ENCODE data around the gene CTNND2. TPM values are rescaled to one million over a fixed set of nuclear protein-coding genes. Genes with fewer than 3 reads are reported as not detected.
"Not testable (repeated sequence)": the region's sequence is repeated elsewhere in the genome, so short reads cannot be mapped to it uniquely, and the experiment has no call there.

The CTNND2 gene
- total RNA-seq, 2 donors from 2014 or later, result not detected

DNA sequence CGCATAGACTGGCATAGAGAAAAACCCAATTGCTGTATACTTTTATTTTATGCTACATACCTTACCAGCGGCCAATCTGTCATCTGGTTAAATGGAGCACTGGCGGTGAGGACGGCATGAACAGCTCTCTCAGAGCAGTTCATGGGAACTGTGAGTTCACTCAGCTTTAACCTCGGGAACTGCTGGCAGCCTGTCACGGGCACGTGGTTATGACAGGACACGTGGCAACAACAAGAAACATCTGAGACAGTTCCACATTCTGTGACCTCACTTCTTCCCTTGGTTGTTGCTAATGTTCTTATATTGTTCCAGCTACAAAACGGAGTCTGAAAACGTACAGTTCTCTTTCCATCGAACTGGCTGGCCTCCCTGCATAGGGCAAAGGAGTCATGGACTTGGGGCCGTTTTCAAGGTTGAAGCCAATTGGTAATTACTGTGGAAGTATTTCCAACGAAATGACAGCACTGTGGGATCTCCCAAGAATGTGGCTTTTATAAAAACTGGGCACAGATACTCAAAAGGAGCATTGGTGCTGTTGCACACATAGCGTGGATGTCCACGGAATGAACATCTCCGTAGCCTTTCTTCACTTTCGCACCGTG, 896.9 kb downstream of the CTNND2 start:
- TF ChIP-seq, protein P1, sequence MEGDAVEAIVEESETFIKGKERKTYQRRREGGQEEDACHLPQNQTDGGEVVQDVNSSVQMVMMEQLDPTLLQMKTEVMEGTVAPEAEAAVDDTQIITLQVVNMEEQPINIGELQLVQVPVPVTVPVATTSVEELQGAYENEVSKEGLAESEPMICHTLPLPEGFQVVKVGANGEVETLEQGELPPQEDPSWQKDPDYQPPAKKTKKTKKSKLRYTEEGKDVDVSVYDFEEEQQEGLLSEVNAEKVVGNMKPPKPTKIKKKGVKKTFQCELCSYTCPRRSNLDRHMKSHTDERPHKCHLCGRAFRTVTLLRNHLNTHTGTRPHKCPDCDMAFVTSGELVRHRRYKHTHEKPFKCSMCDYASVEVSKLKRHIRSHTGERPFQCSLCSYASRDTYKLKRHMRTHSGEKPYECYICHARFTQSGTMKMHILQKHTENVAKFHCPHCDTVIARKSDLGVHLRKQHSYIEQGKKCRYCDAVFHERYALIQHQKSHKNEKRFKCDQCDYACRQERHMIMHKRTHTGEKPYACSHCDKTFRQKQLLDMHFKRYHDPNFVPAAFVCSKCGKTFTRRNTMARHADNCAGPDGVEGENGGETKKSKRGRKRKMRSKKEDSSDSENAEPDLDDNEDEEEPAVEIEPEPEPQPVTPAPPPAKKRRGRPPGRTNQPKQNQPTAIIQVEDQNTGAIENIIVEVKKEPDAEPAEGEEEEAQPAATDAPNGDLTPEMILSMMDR (IDR thresholded peaks at IDR 0.05), result no peak
- Histone ChIP-seq H3K4me1 (ENCODE audit: control insufficient read depth in 1 of 2, low read depth in 2 of 2) (no peaks in the 10 kb centered on the region), H3K36me3 (no peaks in the 10 kb centered on the region), H3K27ac (no peak overlapping the region), H3K4me3 (no peak overlapping the region), H3K27me3 (replicated peaks; ENCODE audit: insufficient read depth) (no peaks in the 10 kb centered on the region), H3K9me3 (no peaks in the 10 kb centered on the region)
- DNase-seq (ENCODE audit: low spot score), result no peak
- ATAC-seq (ENCODE audit: insufficient number of reproducible peaks, low FRiP score, low read depth), result no peak

DNA sequence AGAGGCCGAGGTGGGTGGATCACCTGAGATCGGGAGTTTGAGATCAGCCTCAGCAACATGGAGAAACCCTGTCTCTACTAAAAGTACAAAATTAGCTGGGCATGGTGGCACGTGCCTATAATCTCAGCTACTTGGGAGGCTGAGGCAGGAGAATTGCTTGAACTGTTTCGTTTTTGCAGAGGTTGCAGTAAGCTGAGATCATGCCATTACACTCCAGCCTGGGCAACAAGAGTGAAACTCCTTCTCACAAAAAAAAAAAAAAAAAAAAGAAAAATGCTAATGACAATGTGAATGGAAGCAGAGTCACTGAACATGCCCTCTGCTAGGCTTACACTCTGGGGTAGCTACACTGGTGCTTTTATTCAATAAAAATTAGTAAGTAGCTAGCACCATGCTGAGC, 899.7 kb downstream of the CTNND2 start:
- not testable (repeated sequence) for H3K36me3 ChIP-seq; H3K4me3 ChIP-seq; H3K4me1 ChIP-seq (ENCODE audit: control insufficient read depth in 1 of 2, low read depth in 2 of 2); ATAC-seq (ENCODE audit: insufficient number of reproducible peaks, low FRiP score, low read depth); H3K27me3 ChIP-seq (replicated peaks; ENCODE audit: insufficient read depth); H3K27ac ChIP-seq; H3K9me3 ChIP-seq; DNase-seq (ENCODE audit: low spot score)

DNA sequence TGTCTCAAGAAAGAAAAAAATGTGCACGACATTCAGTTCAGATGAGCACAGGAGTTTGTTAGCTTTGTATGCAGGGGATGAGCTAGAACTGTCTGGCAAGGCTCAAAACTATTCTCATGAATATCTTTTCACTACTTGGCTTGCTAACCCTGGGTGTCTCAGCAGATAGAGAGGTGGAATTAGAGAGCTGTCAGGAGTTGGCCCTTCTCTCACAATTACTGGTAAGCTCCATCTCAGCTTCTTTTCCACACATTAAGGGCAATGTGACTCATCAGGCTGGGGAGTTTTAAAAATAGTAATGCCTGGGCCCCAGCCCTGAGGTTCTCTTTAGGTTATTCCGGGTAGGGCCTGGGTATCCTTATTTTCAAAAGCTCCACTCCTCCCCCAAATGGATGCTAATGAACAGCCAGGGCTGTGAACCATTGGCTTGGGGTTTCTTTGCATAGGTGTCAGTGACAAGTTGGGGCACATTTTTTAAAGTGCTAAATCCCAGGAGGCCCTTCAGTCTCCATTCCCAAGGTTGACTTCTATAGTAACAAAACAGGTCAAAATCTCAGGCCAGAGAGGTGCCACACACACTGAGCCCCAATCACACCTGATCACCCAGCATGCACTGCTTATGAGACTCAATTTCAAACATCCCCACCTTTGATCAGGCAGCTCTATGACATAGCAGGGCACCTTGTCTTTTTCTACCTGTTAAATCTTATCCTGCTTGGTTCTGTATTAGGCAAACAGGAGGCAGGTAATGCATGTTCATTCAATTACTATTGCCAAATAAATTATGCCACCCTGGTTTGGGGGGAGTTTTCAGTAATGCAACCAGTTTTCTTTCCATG, 903.5 kb downstream of the CTNND2 start:
- H3K4me3 ChIP-seq, result no peak overlapping the region
- H3K36me3 ChIP-seq, result no peaks in the 10 kb centered on the region
- H3K9me3 ChIP-seq, result no peaks in the 10 kb centered on the region
- no peak for DNase-seq (ENCODE audit: low spot score)
- H3K4me1 ChIP-seq (ENCODE audit: control insufficient read depth in 1 of 2, low read depth in 2 of 2), result no peaks in the 10 kb centered on the region
- no peaks in the 10 kb centered on the region for H3K27me3 ChIP-seq (replicated peaks; ENCODE audit: insufficient read depth)
- no peak for ATAC-seq (ENCODE audit: insufficient number of reproducible peaks, low FRiP score, low read depth)
- no peak overlapping the region for H3K27ac ChIP-seq
- TF ChIP-seq, protein P1 (IDR thresholded peaks at IDR 0.05), result no peak

DNA sequence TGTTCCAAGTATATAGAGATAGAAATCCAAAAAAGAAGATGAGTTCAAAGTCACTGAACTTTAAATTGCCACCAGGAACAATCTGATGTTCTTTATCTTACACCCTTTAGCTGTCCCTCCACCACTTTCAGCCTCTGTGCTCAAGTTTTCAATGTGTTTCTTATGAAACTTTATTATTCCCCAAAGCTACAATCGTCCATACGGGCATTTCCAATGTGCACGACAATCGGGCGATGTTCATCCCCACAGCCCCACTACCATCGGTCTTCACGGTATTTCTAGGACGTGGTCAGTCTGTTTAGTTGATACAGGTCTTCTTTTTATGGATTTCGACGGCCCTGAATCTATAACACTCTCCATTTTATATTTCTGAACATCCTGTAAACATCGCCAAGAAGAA, 904.5 kb downstream of the CTNND2 start:
- H3K9me3 ChIP-seq, result no peaks in the 10 kb centered on the region
- no peak overlapping the region for H3K27ac ChIP-seq
- no peaks in the 10 kb centered on the region for H3K4me1 ChIP-seq (ENCODE audit: control insufficient read depth in 1 of 2, low read depth in 2 of 2)
- H3K4me3 ChIP-seq, result no peak overlapping the region
- ATAC-seq (ENCODE audit: insufficient number of reproducible peaks, low FRiP score, low read depth) (no peak), DNase-seq (ENCODE audit: low spot score) (no peak)
- TF ChIP-seq, protein P1 (IDR thresholded peaks at IDR 0.05), result no peak
- no peaks in the 10 kb centered on the region for H3K27me3 ChIP-seq (replicated peaks; ENCODE audit: insufficient read depth)
- H3K36me3 ChIP-seq, result no peaks in the 10 kb centered on the region

DNA sequence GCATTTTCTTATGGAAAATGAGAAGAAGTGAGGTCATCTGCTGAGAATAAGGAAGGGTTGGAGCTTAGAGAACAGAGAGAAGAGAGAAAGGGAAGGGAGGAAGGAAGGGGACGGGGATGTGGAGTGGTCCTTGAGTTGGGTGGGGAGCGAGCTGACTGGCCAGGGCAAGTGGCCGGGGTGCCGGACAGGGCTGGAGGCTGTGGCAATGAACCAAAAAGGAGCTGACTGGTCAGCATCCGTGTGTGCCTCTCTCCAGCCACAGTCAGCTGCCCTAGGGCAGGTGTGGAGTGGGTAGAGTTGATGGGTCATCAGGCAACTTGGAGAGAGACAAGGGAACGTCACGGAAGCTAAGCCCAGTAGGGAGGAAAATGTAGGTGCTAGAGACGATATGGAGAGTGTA, 908.4 kb downstream of the CTNND2 start:
- no peaks in the 10 kb centered on the region for H3K9me3 ChIP-seq
- ATAC-seq (ENCODE audit: insufficient number of reproducible peaks, low FRiP score, low read depth) (no peak), DNase-seq (ENCODE audit: low spot score) (no peak)
- no peaks in the 10 kb centered on the region for H3K27me3 ChIP-seq (replicated peaks; ENCODE audit: insufficient read depth)
- H3K36me3 ChIP-seq, result no peaks in the 10 kb centered on the region
- TF ChIP-seq, protein P1 (IDR thresholded peaks at IDR 0.05), result no peak
- no peaks in the 10 kb centered on the region for H3K4me1 ChIP-seq (ENCODE audit: control insufficient read depth in 1 of 2, low read depth in 2 of 2)
- no peak overlapping the region for H3K27ac ChIP-seq
- no peak overlapping the region for H3K4me3 ChIP-seq

Measured in thoracic aorta (tissue), 2 donors.